Islet of Langerhans (tissue), 1 donor: ENCODE results near the gene KLF6.

Experiments used
- FAIRE-seq: peaks from one replicate; lab custom pipeline; 2011; peaks lifted over from hg19 to GRCh38; lab: Jason Lieb, UNC

Gene KLF6

GRCh38 chr10:3774018-3774813 is 10.8 kb downstream of the KLF6 start:
- no peak for FAIRE-seq

GRCh38 chr10:3773460-3774017 is 11.5 kb downstream of the KLF6 start:
- no peak for FAIRE-seq

GRCh38 chr10:3772361-3773171 is 12.4 kb downstream of the KLF6 start:
- FAIRE-seq, result no peak

- FAIRE-seq, result no peak
Measured at GRCh38 chr10:3770611-3771110, 14.3 kb downstream of the KLF6 start.

GRCh38 chr10:3769556-3769955 is 15.5 kb downstream of the KLF6 start:
- FAIRE-seq, result no peak

GRCh38 chr10:3766046-3766756 is 18.8 kb downstream of the KLF6 start:
- FAIRE-seq, result no peak

- no peak for FAIRE-seq
Measured at GRCh38 chr10:3765146-3765545, 19.9 kb downstream of the KLF6 start.

- FAIRE-seq, result no peak
Measured at GRCh38 chr10:3764626-3765112, 20.3 kb downstream of the KLF6 start.

GRCh38 chr10:3763852-3764625 is 21.0 kb downstream of the KLF6 start:
- FAIRE-seq, result no peak

- no peak for FAIRE-seq
Measured at GRCh38 chr10:3763035-3763456, 22.0 kb downstream of the KLF6 start.

- FAIRE-seq, result no peak
Measured at GRCh38 chr10:3762309-3762708, 22.7 kb downstream of the KLF6 start.

- FAIRE-seq, result no peak
Measured at GRCh38 chr10:3761904-3762303, 23.1 kb downstream of the KLF6 start.

GRCh38 chr10:3761021-3761686 is 23.9 kb downstream of the KLF6 start:
- FAIRE-seq, result no peak

- no peak for FAIRE-seq
Measured at GRCh38 chr10:3760083-3760482, 24.9 kb downstream of the KLF6 start.

GRCh38 chr10:3759397-3759796 is 25.6 kb downstream of the KLF6 start:
- FAIRE-seq, result no peak

GRCh38 chr10:3758491-3758970 is 26.5 kb downstream of the KLF6 start:
- FAIRE-seq, result no peak

- FAIRE-seq, result no peak
Measured at GRCh38 chr10:3757638-3758490, 27.1 kb downstream of the KLF6 start.

GRCh38 chr10:3757250-3757637 is 27.8 kb downstream of the KLF6 start:
- no peak for FAIRE-seq

- FAIRE-seq, result no peak
Measured at GRCh38 chr10:3756360-3756740, 28.7 kb downstream of the KLF6 start.
